A549 (cell line): ENCODE measurements around the gene LRRC72.

Experiments
- CBX8 ChIP-seq: fragments of 200-600 bp; sonication (generic); IDR thresholded peaks from 2 replicates; pipeline ENCODE4 v1.6.1; 2016
- FOXS1 ChIP-seq: fragments of 250-450 bp; sonication (Bioruptor Pico); IDR thresholded peaks from 2 replicates; pipeline ENCODE4 v1.5.0; 2020; ENCODE audit warnings: mild to moderate bottlenecking, moderate library complexity
- HOXA7 ChIP-seq: fragments of 250-450 bp; sonication (Bioruptor Pico); IDR thresholded peaks from 2 replicates; pipeline ENCODE4 v1.5.0; 2020; ENCODE audit warnings: mild to moderate bottlenecking, moderate library complexity
- JUN ChIP-seq, 2 experiments: fragments of >200 bp; sonication (Bioruptor Twin); formaldehyde crosslinking; IDR thresholded peaks; 2 replicates in 1 of 2; 3 replicates in 1 of 2; pipeline ENCODE4 v1.6.1; 2016 to 2017
- KDM1A ChIP-seq: fragments of 200-600 bp; sonication (generic); IDR thresholded peaks from 2 replicates; pipeline ENCODE4 v1.6.1; 2016; ENCODE audit warnings: low read depth, mild to moderate bottlenecking
- MYC ChIP-seq: IDR thresholded peaks from 2 replicates; pipeline ENCODE4 v1.6.1; 2012; ENCODE audit warnings: mild to moderate bottlenecking, inconsistent platforms, low read length, improper control_type of control experiment, borderline replicate concordance
- PBX3 ChIP-seq: IDR thresholded peaks from 2 replicates; pipeline ENCODE4 v1.6.1; 2012
- PHF8 ChIP-seq: fragments of 200-600 bp; sonication (generic); IDR thresholded peaks from 2 replicates; pipeline ENCODE4 v1.6.1; 2016; ENCODE audit warnings: low read depth, mild to moderate bottlenecking, antibody characterized with exemption, moderate library complexity, borderline replicate concordance
- POLR2A ChIP-seq: IDR thresholded peaks from 2 replicates; pipeline ENCODE4 v1.6.1; 2012; ENCODE audit warnings: mild to moderate bottlenecking, low read length
- RAD21 ChIP-seq, 2 experiments: fragments of >200 bp in 1 of 2; sonication (Bioruptor Twin) in 1 of 2; formaldehyde crosslinking in 1 of 2; IDR thresholded peaks in 1 of 2; conservative IDR thresholded peaks in 1 of 2; 2 replicates in 1 of 2; 3 replicates in 1 of 2; pipeline ENCODE4 v1.6.1; 2012 to 2018; ENCODE audit warnings: inconsistent platforms in 1 of 2
- RCOR1 ChIP-seq: fragments of 150-350 bp; IDR thresholded peaks from 2 replicates; pipeline ENCODE4 v1.6.1; 2014; ENCODE audit warnings: antibody characterized with exemption, low read length, low read depth
- TF ChIP-seq, protein P1 (sequence below): fragments of >200 bp; sonication (Bioruptor Twin); formaldehyde crosslinking; IDR thresholded peaks from 3 replicates; pipeline ENCODE4 v1.5.1; 2016

DNA sequence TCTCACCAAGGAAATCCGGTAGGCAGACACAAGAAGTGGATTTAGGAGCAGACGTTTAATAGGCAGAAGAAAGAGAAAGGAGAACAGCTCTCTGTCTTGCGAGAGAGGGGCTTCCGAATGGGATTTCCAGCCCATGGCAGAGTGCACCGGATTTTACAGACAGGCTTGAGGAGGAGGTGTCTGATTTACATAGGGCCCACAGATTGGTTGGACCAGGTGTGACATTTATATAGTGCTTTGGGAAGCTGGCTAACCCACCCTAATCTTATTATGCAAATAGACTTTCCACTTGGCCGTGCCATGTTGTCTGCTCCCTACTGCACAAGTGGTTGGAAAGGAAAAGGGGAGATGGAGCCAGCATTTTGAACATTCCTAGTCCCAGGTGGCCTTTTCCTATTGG is 61.2 kb downstream of the LRRC72 start:
- TF ChIP-seq FOXS1 (no peak), PHF8 (no peak), CBX8 (no peak), RAD21 (conservative IDR thresholded peaks at IDR 0.05 in 1 of 2, IDR thresholded peaks at IDR 0.05 in 1 of 2) (no peak), POLR2A (no peak), KDM1A (no peak), MYC (no peak), PBX3 (no peak), HOXA7 (CRISPR knock-in tag) (no peak), JUN (IDR thresholded peaks at IDR 0.05) (no peak), RCOR1 (no peak)
- TF ChIP-seq, protein P1, sequence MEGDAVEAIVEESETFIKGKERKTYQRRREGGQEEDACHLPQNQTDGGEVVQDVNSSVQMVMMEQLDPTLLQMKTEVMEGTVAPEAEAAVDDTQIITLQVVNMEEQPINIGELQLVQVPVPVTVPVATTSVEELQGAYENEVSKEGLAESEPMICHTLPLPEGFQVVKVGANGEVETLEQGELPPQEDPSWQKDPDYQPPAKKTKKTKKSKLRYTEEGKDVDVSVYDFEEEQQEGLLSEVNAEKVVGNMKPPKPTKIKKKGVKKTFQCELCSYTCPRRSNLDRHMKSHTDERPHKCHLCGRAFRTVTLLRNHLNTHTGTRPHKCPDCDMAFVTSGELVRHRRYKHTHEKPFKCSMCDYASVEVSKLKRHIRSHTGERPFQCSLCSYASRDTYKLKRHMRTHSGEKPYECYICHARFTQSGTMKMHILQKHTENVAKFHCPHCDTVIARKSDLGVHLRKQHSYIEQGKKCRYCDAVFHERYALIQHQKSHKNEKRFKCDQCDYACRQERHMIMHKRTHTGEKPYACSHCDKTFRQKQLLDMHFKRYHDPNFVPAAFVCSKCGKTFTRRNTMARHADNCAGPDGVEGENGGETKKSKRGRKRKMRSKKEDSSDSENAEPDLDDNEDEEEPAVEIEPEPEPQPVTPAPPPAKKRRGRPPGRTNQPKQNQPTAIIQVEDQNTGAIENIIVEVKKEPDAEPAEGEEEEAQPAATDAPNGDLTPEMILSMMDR = no peak
